SK-N-MC (cell line): Measurements from ENCODE around the gene PDE6A.

Source experiments
- DNase-seq: peaks from one replicate; pipeline ENCODE4 v3.0.0-alpha.2; 2011; ENCODE audit warnings: low read depth, low spot score
- H3K27ac ChIP-seq: fragments of 200-600 bp; sonication (generic); 2 replicates; pipeline ENCODE4 v1.5.1; 2016; ENCODE audit warnings: mixed run types
- H3K36me3 ChIP-seq: fragments of 200-600 bp; sonication (generic); 2 replicates; pipeline ENCODE4 v1.6.1; 2017; ENCODE audit warnings: antibody characterized with exemption, low read length, mixed read lengths; ENCODE audit not compliant: insufficient read depth
- H3K4me3 ChIP-seq: fragments of 200-600 bp; sonication (generic); 2 replicates; pipeline ENCODE4 v1.5.1; 2016
- H3K9ac ChIP-seq: fragments of 200-600 bp; sonication (generic); 2 replicates; pipeline ENCODE4 v1.8.0; 2017; ENCODE audit warnings: mixed run types, mixed read lengths; ENCODE audit not compliant: insufficient read length
- H3K9me3 ChIP-seq: fragments of 200-600 bp; sonication (generic); 2 replicates; pipeline ENCODE4 v1.6.1; 2017; ENCODE audit warnings: low read depth, mild to moderate bottlenecking, antibody characterized with exemption, low read length, moderate library complexity, mixed read lengths
- EZH2 ChIP-seq: fragments of 200-600 bp; sonication (generic); IDR thresholded peaks from one replicate; pipeline ENCODE4 v1.6.1; 2017; ENCODE audit warnings: antibody characterized with exemption
- FOXP2 ChIP-seq: optimal IDR thresholded peaks from 2 replicates; pipeline ENCODE3; 2011; ENCODE audit warnings: mild to moderate bottlenecking, moderate library complexity; ENCODE audit not compliant: insufficient read depth; ENCODE audit errors: extremely low read length, control extremely low read depth
- POLR2AphosphoS5 ChIP-seq: IDR thresholded peaks from 2 replicates; pipeline ENCODE4 v1.6.1; 2012; ENCODE audit warnings: mild to moderate bottlenecking, low read depth, low read length, borderline replicate concordance

Gene PDE6A

DNA sequence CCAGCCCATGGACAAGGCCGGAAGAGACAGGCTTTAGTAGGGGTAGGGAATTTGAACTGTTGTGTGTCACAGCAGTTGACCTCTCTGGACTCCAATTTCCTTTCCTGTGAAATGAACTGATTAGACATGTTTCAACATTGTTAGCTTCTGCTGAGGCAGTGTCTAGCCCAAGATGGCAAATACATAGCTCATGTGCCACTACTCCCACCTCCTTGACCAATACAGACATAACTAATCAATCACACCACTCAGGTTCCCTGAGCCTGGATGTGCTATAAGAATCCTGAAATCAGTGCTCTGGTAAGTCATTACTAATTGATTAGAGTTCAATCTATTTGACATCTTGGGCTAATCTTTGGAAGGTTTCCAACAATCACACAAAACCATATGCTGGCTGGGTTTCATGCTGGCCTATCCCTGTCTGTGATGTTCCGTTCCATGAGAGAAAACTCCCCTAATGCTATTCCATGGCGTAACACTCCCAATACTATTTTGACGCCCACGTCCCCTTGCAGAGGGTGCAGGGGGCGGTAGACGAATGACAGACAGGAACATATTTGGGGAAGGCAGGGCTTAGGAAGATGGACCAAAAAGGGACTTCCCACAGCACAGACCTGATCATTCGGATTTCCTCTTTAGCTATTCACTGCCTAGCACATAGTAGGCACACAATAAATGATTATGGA lies 95.2 kb downstream of the PDE6A start:
- DNase-seq = no peak
- H3K27ac ChIP-seq = no peak overlapping the region
- H3K9ac ChIP-seq = no peak overlapping the region
- H3K4me3 ChIP-seq = no peak overlapping the region
- no peaks in the 10 kb centered on the region for H3K9me3 ChIP-seq
- H3K36me3 ChIP-seq = peaks cover 24% of the 10 kb centered on the region; the same call in 1 of the 2 replicates
- no peak for TF ChIP-seq FOXP2
- no peak for TF ChIP-seq POLR2AphosphoS5
- TF ChIP-seq EZH2 = no peak

DNA sequence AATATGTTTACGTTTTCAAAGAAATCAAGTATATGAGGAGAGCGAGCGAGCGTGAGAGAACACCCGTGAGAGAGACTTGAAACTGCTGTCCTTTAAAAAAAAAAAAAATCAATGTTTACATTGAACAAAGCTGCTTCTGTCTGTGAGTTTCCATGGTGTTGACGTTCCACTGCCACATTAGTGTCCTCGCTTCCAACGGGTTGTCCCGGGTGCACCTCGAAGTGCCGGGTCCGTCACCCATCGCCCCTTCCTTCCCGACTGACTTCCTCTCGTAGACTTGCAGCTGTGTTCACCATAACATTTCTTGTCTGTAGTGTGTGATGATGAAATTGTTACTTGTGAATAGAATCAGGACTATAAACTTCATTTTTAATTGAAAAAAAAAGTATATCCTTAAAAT lies 97.0 kb downstream of the PDE6A start:
- Histone ChIP-seq H3K27ac (no peak overlapping the region), H3K36me3 (peaks cover 24% of the 10 kb centered on the region; the same call in 1 of the 2 replicates), H3K9me3 (no peaks in the 10 kb centered on the region), H3K4me3 (no peak overlapping the region), H3K9ac (no peak overlapping the region)
- no peak for TF ChIP-seq EZH2
- DNase-seq = no peak

DNA sequence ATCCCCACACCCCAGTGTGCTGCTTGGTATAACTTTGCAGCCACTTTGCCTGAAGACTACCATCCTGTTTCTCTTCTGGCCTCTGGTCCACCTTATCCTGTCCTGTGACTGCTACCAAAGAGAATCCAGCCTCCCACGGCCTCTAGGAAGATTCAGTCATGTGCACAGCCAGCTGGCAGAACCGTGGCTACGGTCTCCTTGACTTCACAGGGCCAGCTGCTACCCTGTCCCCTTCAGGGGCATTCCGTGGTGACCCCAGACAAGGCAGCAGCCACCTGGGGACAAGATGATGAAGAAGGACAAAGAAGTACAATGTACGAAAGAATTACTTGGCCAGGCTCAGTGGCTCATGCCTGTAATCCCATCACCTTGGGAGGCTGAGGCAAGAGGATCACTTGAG lies 98.6 kb downstream of the PDE6A start:
- H3K9me3 ChIP-seq = no peaks in the 10 kb centered on the region
- no peak overlapping the region for H3K4me3 ChIP-seq
- no peak for TF ChIP-seq FOXP2
- TF ChIP-seq POLR2AphosphoS5 = no peak
- no peak for TF ChIP-seq EZH2
- H3K27ac ChIP-seq = no peak overlapping the region
- peaks cover 24% of the 10 kb centered on the region; the same call in 1 of the 2 replicates for H3K36me3 ChIP-seq
- DNase-seq = no peak
- no peak overlapping the region for H3K9ac ChIP-seq

DNA sequence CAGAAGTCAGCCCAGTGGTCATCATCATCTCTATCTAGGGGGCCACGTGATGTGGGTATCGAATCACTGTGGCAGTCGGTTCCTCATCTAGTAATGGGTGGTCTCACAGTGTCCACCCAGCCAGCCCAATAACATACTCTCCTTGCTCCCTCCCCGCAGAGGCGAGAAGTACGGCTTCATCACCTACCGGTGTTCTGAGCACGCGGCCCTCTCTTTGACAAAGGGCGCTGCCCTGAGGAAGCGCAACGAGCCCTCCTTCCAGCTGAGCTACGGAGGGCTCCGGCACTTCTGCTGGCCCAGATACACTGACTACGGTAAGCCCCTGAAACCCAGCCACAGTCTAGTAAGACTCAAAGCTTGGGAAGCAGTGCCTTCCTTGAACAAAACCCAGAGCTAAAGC lies 99.0 kb downstream of the PDE6A start:
- H3K36me3 ChIP-seq = peaks cover 24% of the 10 kb centered on the region; the same call in 1 of the 2 replicates
- no peak overlapping the region for H3K4me3 ChIP-seq
- TF ChIP-seq FOXP2 = no peak
- no peak overlapping the region for H3K27ac ChIP-seq
- DNase-seq = no peak
- no peak overlapping the region for H3K9ac ChIP-seq
- no peaks in the 10 kb centered on the region for H3K9me3 ChIP-seq

DNA sequence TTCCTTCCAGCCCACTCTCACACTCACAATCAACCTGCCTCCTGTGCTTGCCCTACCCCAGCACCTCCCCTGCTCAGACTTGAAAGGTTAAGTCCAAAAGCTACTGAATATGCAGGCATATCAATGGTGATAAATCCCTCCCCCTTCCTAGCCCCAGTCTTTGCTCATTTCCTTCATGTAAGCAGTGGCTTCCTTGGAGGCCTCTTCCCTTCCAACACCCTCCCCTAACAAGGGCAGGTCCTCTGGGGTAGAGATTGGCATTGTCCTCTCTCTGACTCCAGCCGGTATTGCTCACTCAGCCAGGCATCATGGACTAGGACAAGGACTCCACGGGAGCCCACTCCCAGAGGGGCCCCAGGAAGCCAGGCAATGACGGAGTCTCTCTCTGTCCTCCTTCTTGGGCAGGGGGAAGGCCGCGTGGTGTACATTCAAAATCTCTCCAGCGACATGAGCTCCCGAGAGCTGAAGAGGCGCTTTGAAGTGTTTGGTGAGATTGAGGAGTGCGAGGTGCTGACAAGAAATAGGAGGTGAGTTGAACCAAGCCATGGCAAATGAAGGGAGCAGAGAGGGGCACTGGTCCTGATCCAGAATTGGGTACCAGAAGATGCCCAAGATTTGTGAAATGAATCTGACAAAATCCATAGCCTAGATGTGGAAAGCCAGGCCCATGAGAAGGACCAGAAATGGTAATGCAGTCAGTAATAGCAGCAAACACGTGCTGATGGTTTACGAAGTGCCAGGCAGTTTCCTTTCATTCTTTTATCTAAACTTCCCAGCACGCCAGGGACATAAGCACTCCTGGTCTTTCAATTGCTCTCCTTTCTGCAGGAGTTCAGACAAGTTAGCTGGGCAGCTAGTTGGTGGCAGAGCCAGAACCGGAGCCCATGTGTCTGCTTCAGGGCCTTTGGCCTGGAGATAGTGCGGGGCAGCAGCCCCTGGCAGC lies 102.5 kb downstream of the PDE6A start:
- Histone ChIP-seq H3K9ac (no peak overlapping the region), H3K4me3 (no peak overlapping the region), H3K36me3 (peaks cover 14% of the 10 kb centered on the region; the same call in 1 of the 2 replicates), H3K9me3 (no peaks in the 10 kb centered on the region), H3K27ac (no peak overlapping the region)
- TF ChIP-seq FOXP2 = no peak
- TF ChIP-seq EZH2 = no peak
- no peak for TF ChIP-seq POLR2AphosphoS5
- no peak for DNase-seq

- TF ChIP-seq POLR2AphosphoS5 (no peak), FOXP2 (no peak), EZH2 (no peak)
- Histone ChIP-seq H3K36me3 (peaks cover 7% of the 10 kb centered on the region; the same call in 1 of the 2 replicates), H3K9me3 (no peaks in the 10 kb centered on the region), H3K4me3 (no peak overlapping the region), H3K9ac (no peak overlapping the region), H3K27ac (no peak overlapping the region)
- no peak for DNase-seq
These were observed 104.3 kb downstream of the PDE6A start for GRCh38 chr5:149840226-149840825.

- Histone ChIP-seq H3K27ac (no peak overlapping the region), H3K9ac (no peak overlapping the region), H3K9me3 (no peaks in the 10 kb centered on the region), H3K36me3 (peaks cover 2% of the 10 kb centered on the region; the same call in 1 of the 2 replicates), H3K4me3 (no peak overlapping the region)
- TF ChIP-seq EZH2 (no peak), POLR2AphosphoS5 (no peak), FOXP2 (no peak)
- no peak for DNase-seq
These were observed 104.8 kb downstream of the PDE6A start for GRCh38 chr5:149839761-149840160.
